DND-41 (cell line): Measurements from ENCODE around the gene ZNF565.

Source experiments
- CTCF ChIP-seq: IDR thresholded peaks from 2 replicates; pipeline ENCODE4 v1.5.1; 2012; ENCODE audit warnings: borderline replicate concordance, low read length, moderate library complexity, mild to moderate bottlenecking; ENCODE audit not compliant: poor library complexity, severe bottlenecking; ENCODE audit errors: extremely low read depth
- EZH2 ChIP-seq: IDR thresholded peaks from 3 replicates; pipeline ENCODE4 v1.6.1; 2012; ENCODE audit warnings: borderline replicate concordance, low read depth, mild to moderate bottlenecking, moderate library complexity, low read length, inconsistent platforms; ENCODE audit not compliant: severe bottlenecking

- TF ChIP-seq CTCF (no peak), EZH2 (no peak)
Observed at GRCh38 chr19:36169084-36169760, 45.2 kb downstream of the ZNF565 start.
